Astrocyte (in vitro differentiated cells and primary cell): ENCODE data around the gene FAM184B. TPM values are rescaled to one million over a fixed set of nuclear protein-coding genes. Genes with fewer than 3 reads are reported as not detected.

Source experiments
- DNase-seq: peaks from one replicate; pipeline ENCODE4 v3.0.0-alpha.2; 2010; ENCODE audit warnings: low read depth
- FAIRE-seq: peaks from 2 replicates; lab custom pipeline; 2011; peaks lifted over from hg19 to GRCh38; lab: Jason Lieb, UNC
- H2AFZ ChIP-seq: 2 replicates; pipeline ENCODE4 v1.6.0; 2012; ENCODE audit warnings: low read depth, low read length, inconsistent platforms
- H3K27ac ChIP-seq: 2 replicates; pipeline ENCODE4 v1.5.1; 2011; ENCODE audit warnings: low read depth, low read length, inconsistent platforms
- H3K27me3 ChIP-seq: 2 replicates; pipeline ENCODE4 v1.6.0; 2011; ENCODE audit warnings: low read length, inconsistent platforms; ENCODE audit not compliant: insufficient read depth
- H3K36me3 ChIP-seq: 2 replicates; pipeline ENCODE4 v1.5.1; 2011; ENCODE audit warnings: low read length, inconsistent platforms; ENCODE audit not compliant: insufficient read depth
- H3K4me1 ChIP-seq: 2 replicates; pipeline ENCODE4 v1.5.1; 2011; ENCODE audit warnings: low read length, inconsistent platforms; ENCODE audit not compliant: insufficient read depth
- H3K4me2 ChIP-seq: 2 replicates; pipeline ENCODE4 v1.6.0; 2012; ENCODE audit warnings: low read length, inconsistent platforms
- H3K4me3 ChIP-seq: 2 replicates; pipeline ENCODE4 v1.5.1; 2011; ENCODE audit warnings: low read depth, mild to moderate bottlenecking, low read length, inconsistent platforms; ENCODE audit not compliant: insufficient read depth
- H3K79me2 ChIP-seq: 2 replicates; pipeline ENCODE4 v1.6.0; 2012; ENCODE audit warnings: mild to moderate bottlenecking, low read length, inconsistent platforms; ENCODE audit not compliant: insufficient read depth
- H3K9ac ChIP-seq: 2 replicates; pipeline ENCODE4 v1.6.0; 2012; ENCODE audit warnings: mild to moderate bottlenecking, low read length, inconsistent platforms
- H3K9me3 ChIP-seq: 2 replicates; pipeline ENCODE4 v1.5.1; 2012; ENCODE audit warnings: low read depth, mild to moderate bottlenecking, low read length, inconsistent platforms; ENCODE audit not compliant: insufficient read depth
- H4K20me1 ChIP-seq: 2 replicates; pipeline ENCODE4 v1.6.0; 2012; ENCODE audit warnings: low read length, inconsistent platforms; ENCODE audit not compliant: insufficient read depth
- H3K27ac Mint-ChIP-seq: one replicate; pipeline ENCODE4 v1.8.0; 2021; ENCODE audit warnings: mild to moderate bottlenecking, mixed read lengths; ENCODE audit not compliant: unreplicated experiment
- H3K27me3 Mint-ChIP-seq: one replicate; pipeline ENCODE4 v1.8.0; 2021; ENCODE audit warnings: low read depth, mixed read lengths; ENCODE audit not compliant: unreplicated experiment
- H3K36me3 Mint-ChIP-seq: one replicate; pipeline ENCODE4 v1.8.0; 2021; ENCODE audit warnings: low read depth, mixed read lengths; ENCODE audit not compliant: unreplicated experiment
- H3K4me1 Mint-ChIP-seq: one replicate; pipeline ENCODE4 v1.8.0; 2021; ENCODE audit warnings: low read depth, mixed read lengths; ENCODE audit not compliant: unreplicated experiment
- H3K4me3 Mint-ChIP-seq: one replicate; pipeline ENCODE4 v1.8.0; 2021; ENCODE audit warnings: mild to moderate bottlenecking, moderate library complexity, mixed read lengths; ENCODE audit not compliant: unreplicated experiment
- H3K9me3 Mint-ChIP-seq: one replicate; pipeline ENCODE4 v1.8.0; 2021; ENCODE audit warnings: mild to moderate bottlenecking, mixed read lengths; ENCODE audit not compliant: unreplicated experiment
- EZH2 ChIP-seq: IDR thresholded peaks from 2 replicates; pipeline ENCODE4 v1.6.1; 2012; ENCODE audit warnings: mild to moderate bottlenecking, low read length, inconsistent platforms; ENCODE audit not compliant: insufficient read depth
- total RNA-seq: library from RNA; stranded (reverse); gene quantifications from 2 replicates; pipeline ENCODE4 v1.2.1, GENCODE V29; 2021
- TF ChIP-seq, protein P1 (sequence below): IDR thresholded peaks from 2 replicates; pipeline ENCODE4 v1.5.1; 2011; ENCODE audit warnings: low read depth, mild to moderate bottlenecking, inconsistent platforms, low read length, moderate library complexity; ENCODE audit not compliant: insufficient read depth

FAM184B gene
- total RNA-seq, 1 donor from 2014 or later: 0.54 TPM

DNA sequence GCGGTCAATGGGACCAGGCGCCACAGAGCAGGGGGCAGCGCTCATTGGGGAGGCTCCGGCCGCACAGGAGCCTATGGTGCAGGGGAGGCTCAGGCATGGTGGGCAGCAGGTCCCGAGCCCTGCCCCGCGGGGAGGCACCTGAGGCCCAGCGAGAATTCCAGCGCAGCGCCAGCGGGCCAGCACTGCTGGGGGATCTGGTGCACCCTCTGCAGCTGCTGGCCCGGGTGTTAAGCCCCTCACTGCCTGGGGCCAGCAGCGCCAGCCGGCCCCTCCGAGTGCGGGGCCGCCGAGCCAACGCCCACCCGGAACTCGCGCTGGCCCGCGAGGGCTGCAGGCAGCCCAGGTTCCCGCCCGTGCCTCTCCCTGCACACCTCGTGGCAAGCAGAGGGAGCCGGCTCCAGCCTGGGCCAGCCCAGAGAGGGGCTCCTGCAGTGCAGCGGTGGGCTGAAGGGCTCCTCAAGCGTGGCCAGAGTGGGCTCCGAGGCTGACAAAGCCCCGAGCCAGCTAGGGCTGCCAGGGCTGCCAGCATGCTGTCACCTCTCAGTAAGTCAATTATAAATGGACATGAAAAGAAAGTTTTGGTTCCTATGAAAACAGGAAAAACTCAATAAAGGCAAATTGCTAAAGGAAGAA, 14.5 kb downstream of the FAM184B start:
- H3K9me3 Mint-ChIP-seq: peaks cover 10% of the 10 kb centered on the region
- Histone ChIP-seq H3K4me2 (no peak overlapping the region), H3K36me3 (no peaks in the 10 kb centered on the region), H3K27ac (no peak overlapping the region), H3K4me3 (no peak overlapping the region), H3K9me3 (no peaks in the 10 kb centered on the region), H3K27me3 (no peaks in the 10 kb centered on the region), H3K4me1 (no peaks in the 10 kb centered on the region), H4K20me1 (no peaks in the 10 kb centered on the region), H3K79me2 (no peaks in the 10 kb centered on the region), H3K9ac (no peak overlapping the region), H2AFZ (no peak overlapping the region)
- TF ChIP-seq, protein P1, sequence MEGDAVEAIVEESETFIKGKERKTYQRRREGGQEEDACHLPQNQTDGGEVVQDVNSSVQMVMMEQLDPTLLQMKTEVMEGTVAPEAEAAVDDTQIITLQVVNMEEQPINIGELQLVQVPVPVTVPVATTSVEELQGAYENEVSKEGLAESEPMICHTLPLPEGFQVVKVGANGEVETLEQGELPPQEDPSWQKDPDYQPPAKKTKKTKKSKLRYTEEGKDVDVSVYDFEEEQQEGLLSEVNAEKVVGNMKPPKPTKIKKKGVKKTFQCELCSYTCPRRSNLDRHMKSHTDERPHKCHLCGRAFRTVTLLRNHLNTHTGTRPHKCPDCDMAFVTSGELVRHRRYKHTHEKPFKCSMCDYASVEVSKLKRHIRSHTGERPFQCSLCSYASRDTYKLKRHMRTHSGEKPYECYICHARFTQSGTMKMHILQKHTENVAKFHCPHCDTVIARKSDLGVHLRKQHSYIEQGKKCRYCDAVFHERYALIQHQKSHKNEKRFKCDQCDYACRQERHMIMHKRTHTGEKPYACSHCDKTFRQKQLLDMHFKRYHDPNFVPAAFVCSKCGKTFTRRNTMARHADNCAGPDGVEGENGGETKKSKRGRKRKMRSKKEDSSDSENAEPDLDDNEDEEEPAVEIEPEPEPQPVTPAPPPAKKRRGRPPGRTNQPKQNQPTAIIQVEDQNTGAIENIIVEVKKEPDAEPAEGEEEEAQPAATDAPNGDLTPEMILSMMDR: no peak
- no peak for TF ChIP-seq EZH2
- peaks cover 6% of the 10 kb centered on the region for H3K4me1 Mint-ChIP-seq
- DNase-seq: no peak
- FAIRE-seq: no peak
- no peak overlapping the region for H3K4me3 Mint-ChIP-seq
- no peaks in the 10 kb centered on the region for H3K27me3 Mint-ChIP-seq
- no peaks in the 10 kb centered on the region for H3K36me3 Mint-ChIP-seq
- no peak overlapping the region for H3K27ac Mint-ChIP-seq

DNA sequence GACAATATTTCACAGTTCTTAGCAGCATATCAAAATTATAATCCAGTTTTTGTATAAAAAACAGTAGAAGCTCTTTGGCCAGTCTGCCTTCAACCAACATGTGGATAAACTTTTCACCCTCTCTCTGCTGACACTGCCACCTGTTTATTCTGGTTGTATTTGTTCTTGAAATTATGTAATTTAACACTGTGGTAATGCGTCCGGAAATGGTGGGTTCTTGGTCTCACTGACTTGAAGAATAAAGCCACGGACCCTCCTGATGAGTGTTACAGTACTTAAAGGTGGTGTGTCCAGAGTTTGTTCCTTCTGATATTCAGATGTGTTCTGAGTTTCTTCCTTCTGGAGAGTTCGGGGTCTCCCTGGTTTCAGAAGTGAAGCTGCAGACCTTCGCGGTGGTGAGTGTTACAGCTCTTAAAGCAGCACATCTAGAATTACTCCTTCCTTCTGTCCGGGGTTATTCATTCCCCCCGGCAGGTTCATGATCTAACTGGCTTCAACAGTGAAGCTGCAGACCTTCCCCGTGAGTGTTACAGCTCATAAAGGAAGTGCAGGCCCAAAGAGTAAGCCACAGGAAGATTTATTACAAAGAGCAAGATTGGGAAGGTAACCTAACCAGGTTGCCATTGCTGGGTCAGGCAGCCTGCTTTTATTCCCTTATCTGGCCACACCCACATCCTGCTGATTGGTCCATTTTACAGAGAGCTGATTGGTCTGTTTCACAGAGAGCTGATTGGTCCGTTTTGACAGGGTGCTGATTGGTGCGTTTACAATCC, 15.7 kb downstream of the FAM184B start:
- no peak overlapping the region for H3K27ac ChIP-seq

More for the DNA sequence above, 15.7 kb downstream of the FAM184B start:
- Mint-ChIP-seq H3K36me3 (no peaks in the 10 kb centered on the region), H3K27ac (no peak overlapping the region), H3K27me3 (no peaks in the 10 kb centered on the region), H3K9me3 (peaks cover 10% of the 10 kb centered on the region), H3K4me3 (no peak overlapping the region), H3K4me1 (peaks cover 2% of the 10 kb centered on the region)
- H3K9ac ChIP-seq: no peak overlapping the region
- peaks cover 2% of the 10 kb centered on the region for H3K27me3 ChIP-seq
- no peak for TF ChIP-seq EZH2
- TF ChIP-seq, protein P1: no peak
- FAIRE-seq (no peak), DNase-seq (no peak)
- no peaks in the 10 kb centered on the region for H3K4me1 ChIP-seq
- H3K9me3 ChIP-seq: no peaks in the 10 kb centered on the region
- no peak overlapping the region for H3K4me3 ChIP-seq
- H4K20me1 ChIP-seq: no peaks in the 10 kb centered on the region
- H3K36me3 ChIP-seq: no peaks in the 10 kb centered on the region
- no peak overlapping the region for H2AFZ ChIP-seq
- no peak overlapping the region for H3K4me2 ChIP-seq
- H3K79me2 ChIP-seq: no peaks in the 10 kb centered on the region
